Endothelial cell of umbilical vein (primary cell): Measurements from ENCODE around the gene NEK6. TPM values are rescaled to one million over a fixed set of nuclear protein-coding genes. Genes with fewer than 3 reads are reported as not detected.

Experiments
- BruUV-seq: library from RNA; stranded (reverse); fragments of 400-500 nt; replicated peaks from 2 replicates; lab custom pipeline; 2021; lab: Mats Ljungman, UMichigan
- CTCF ChIA-PET: fragments of 300-600, 350-600 bp; sonication (Branson Sonifier 250); formaldehyde crosslinking; loops from one replicate; lab custom pipeline; 2021; ENCODE audit warnings: antibody characterized with exemption, inconsistent platforms; lab: Charles Lee
- POLR2A ChIA-PET: fragments of 300-600, 350-600 bp; sonication (Branson Sonifier 250); formaldehyde crosslinking; loops from one replicate; lab custom pipeline; 2021; ENCODE audit warnings: antibody characterized with exemption, inconsistent platforms; lab: Charles Lee
- DNase-seq: peaks from one replicate; pipeline ENCODE4 v3.0.0-alpha.2; 2011; ENCODE audit warnings: low read depth, low spot score
- FAIRE-seq: peaks from 2 replicates; lab custom pipeline; 2011; peaks lifted over from hg19 to GRCh38; lab: Jason Lieb, UNC
- H2AFZ ChIP-seq: 2 replicates; pipeline ENCODE4 v1.6.0; 2012; ENCODE audit warnings: low read depth, low read length, control low read depth, inconsistent platforms
- H3K27ac ChIP-seq: 2 replicates; pipeline ENCODE4 v1.5.1; 2011; ENCODE audit warnings: low read depth, mild to moderate bottlenecking, control low read depth, low read length, moderate library complexity; ENCODE audit not compliant: insufficient read depth
- H3K27me3 ChIP-seq, 2 experiments: 2 replicates each; pipeline versions ENCODE4 v1.6.0 to v1.6.1; 2011; ENCODE audit warnings: low read length in 2 of 2, mixed read lengths in 1 of 2; ENCODE audit not compliant: control insufficient read depth in 2 of 2, insufficient read depth in 2 of 2
- H3K36me3 ChIP-seq, 2 experiments: 2 replicates in 1 of 2; 3 replicates in 1 of 2; pipeline ENCODE4 v1.5.1; 2011; ENCODE audit warnings: low read length in 2 of 2, mild to moderate bottlenecking in 1 of 2, moderate library complexity in 1 of 2; ENCODE audit not compliant: control insufficient read depth in 2 of 2, insufficient read depth in 2 of 2; ENCODE audit errors: extremely low read depth in 1 of 2
- H3K4me1 ChIP-seq: 3 replicates; pipeline ENCODE4 v1.5.1; 2011; ENCODE audit warnings: mild to moderate bottlenecking, low read length; ENCODE audit not compliant: control insufficient read depth, insufficient read depth; ENCODE audit errors: extremely low read depth
- H3K4me2 ChIP-seq: 2 replicates; pipeline ENCODE4 v1.6.1; 2011; ENCODE audit warnings: low read length, control low read depth, mixed read lengths; ENCODE audit not compliant: insufficient read depth
- H3K4me3 ChIP-seq, 3 experiments: fragments of 200-600 bp in 1 of 3; sonication (generic), shearing (Covaris generic) in 1 of 3; replicated peaks in 1 of 3; 2 replicates each; pipeline ENCODE4 v1.5.1; 2011 to 2016; ENCODE audit warnings: control low read depth in 3 of 3, low read length in 3 of 3, mild to moderate bottlenecking in 2 of 3, inconsistent platforms in 1 of 3, low read depth in 1 of 3, moderate library complexity in 1 of 3; ENCODE audit not compliant: insufficient read depth in 1 of 3
- H3K79me2 ChIP-seq: 2 replicates; pipeline ENCODE4 v1.6.0; 2012; ENCODE audit warnings: low read length, inconsistent platforms; ENCODE audit not compliant: control insufficient read depth, insufficient read depth
- H3K9ac ChIP-seq: replicated peaks from 2 replicates; pipeline ENCODE3; 2011; ENCODE audit warnings: low read length, control low read depth; ENCODE audit not compliant: insufficient read depth; ENCODE audit errors: extremely low read depth
- H3K9me1 ChIP-seq: replicated peaks from 3 replicates; pipeline ENCODE4 v1.6.0; 2011; ENCODE audit warnings: mild to moderate bottlenecking, low read length; ENCODE audit not compliant: control insufficient read depth, insufficient read depth; ENCODE audit errors: extremely low read depth
- H3K9me3 ChIP-seq: replicated peaks from 2 replicates; pipeline ENCODE4 v1.5.1; 2012; ENCODE audit warnings: low read length, inconsistent platforms; ENCODE audit not compliant: control insufficient read depth, insufficient read depth
- H4K20me1 ChIP-seq: replicated peaks from 2 replicates; pipeline ENCODE3; 2011; ENCODE audit warnings: mild to moderate bottlenecking, low read length; ENCODE audit not compliant: control insufficient read depth, insufficient read depth; ENCODE audit errors: extremely low read depth
- EZH2 ChIP-seq: IDR thresholded peaks from 2 replicates; pipeline ENCODE4 v1.6.1; 2012; ENCODE audit warnings: borderline replicate concordance, low read depth, mild to moderate bottlenecking, moderate library complexity, low read length, inconsistent platforms; ENCODE audit not compliant: severe bottlenecking
- FOS ChIP-seq: IDR thresholded peaks from 2 replicates; pipeline ENCODE4 v1.6.1; 2011; ENCODE audit warnings: mild to moderate bottlenecking, low read length, moderate library complexity, borderline replicate concordance; ENCODE audit not compliant: insufficient read depth
- GATA2 ChIP-seq: IDR thresholded peaks from 2 replicates; pipeline ENCODE4 v1.7.0; 2011; ENCODE audit warnings: low read depth, mild to moderate bottlenecking, moderate library complexity, mixed read lengths, low read length; ENCODE audit not compliant: insufficient read length, insufficient read depth
- JUN ChIP-seq: IDR thresholded peaks from 2 replicates; pipeline ENCODE4 v1.6.1; 2011; ENCODE audit warnings: borderline replicate concordance, low read depth; ENCODE audit not compliant: insufficient read length, insufficient read depth
- MYC ChIP-seq: IDR thresholded peaks from one replicate; pipeline ENCODE4 v1.6.1; 2011; ENCODE audit warnings: mild to moderate bottlenecking, low read depth, low read length
- POLR2A ChIP-seq: IDR thresholded peaks from 2 replicates; pipeline ENCODE4 v1.6.1; 2012; ENCODE audit warnings: low read depth, mild to moderate bottlenecking, control low read depth, low read length
- POLR2AphosphoS5 ChIP-seq: IDR thresholded peaks from 2 replicates; pipeline ENCODE4 v1.6.1; 2012; ENCODE audit warnings: low read depth, mild to moderate bottlenecking, control low read depth, low read length, moderate library complexity; ENCODE audit not compliant: insufficient read depth
- dilution Hi-C: fragments of 300-500 bp; cut with MboI; formaldehyde crosslinking; loops from one replicate; pipeline ENCODE4 v1.15.0; 2019; ENCODE audit warnings: low sequenced_read_pairs; ENCODE audit not compliant: extremely low pct_ligation_motif_present
- intact Hi-C: fragments of 100-400 bp; cut with micrococcal nuclease; formaldehyde crosslinking; loops from one replicate; pipeline ENCODE4 v1.10.0; 2022
- polyA plus RNA-seq, 4 experiments: library from polyadenylated mRNA; depleted of rRNA in 3 of 4; stranded (reverse) in 3 of 4; unstranded in 1 of 4; fragments of >200 nt; gene quantifications; 2 replicates each; pipeline versions ENCODE4 v1.2.1 to v1.2.3, GENCODE V29; 2011 to 2012; ENCODE audit warnings: missing spikeins in 1 of 4
- total RNA-seq: library from RNA; stranded (reverse); gene quantifications from 2 replicates; pipeline ENCODE4 v1.2.3, GENCODE V29; 2021
- TF ChIP-seq, protein P1 (sequence below): IDR thresholded peaks from 2 replicates; pipeline ENCODE4 v1.6.1; 2011; ENCODE audit not compliant: insufficient read depth, insufficient read length
- TF ChIP-seq, protein P2 (sequence below), 2 donors: IDR thresholded peaks; 1 replicate in 1 of 2; 2 replicates in 1 of 2; pipeline ENCODE4 v1.5.1; 2011; ENCODE audit warnings: low read length in 2 of 2, mild to moderate bottlenecking in 2 of 2, moderate library complexity in 2 of 2, control low read depth in 1 of 2, inconsistent platforms in 1 of 2, low read depth in 1 of 2; ENCODE audit not compliant: insufficient read depth in 1 of 2; ENCODE audit errors: extremely low read depth in 1 of 2

NEK6 gene
- total and polyA plus RNA-seq, 2 donors (not counting 3 experiments of a cell fraction or from before 2014, with no cell fraction given): 64.3 to 67.1 TPM

DNA sequence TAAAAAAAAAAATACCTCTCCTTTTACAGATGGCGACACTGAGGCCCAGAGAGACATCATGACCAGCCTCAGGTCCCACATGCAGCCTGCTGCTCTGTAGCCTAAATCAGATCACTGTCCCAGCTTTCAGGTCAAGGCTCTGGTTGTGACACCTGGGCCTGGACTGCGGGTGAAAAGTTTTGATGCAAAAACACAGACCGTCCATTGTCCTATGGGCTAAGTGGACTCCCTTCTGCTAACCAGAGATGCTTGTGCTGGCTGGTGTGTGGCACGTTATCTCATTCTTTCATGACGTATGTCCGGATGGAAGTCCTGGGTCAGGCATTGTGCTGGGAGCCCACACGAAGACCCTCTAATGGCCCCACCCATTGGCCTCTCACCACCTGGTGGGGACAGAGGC, 7.8 kb downstream of the NEK6 start:
- H3K79me2 ChIP-seq: peaks cover 92% of the 10 kb centered on the region
- no peaks in the 10 kb centered on the region for H3K9me3 ChIP-seq
- no peaks in the 10 kb centered on the region for H3K9me1 ChIP-seq
- H3K36me3 ChIP-seq: no peaks in the 10 kb centered on the region
- H3K4me2 ChIP-seq: no peak overlapping the region
- CTCF ChIA-PET: interaction anchor here (1.1 to 1.7 kb wide), 2 partner anchors 132 kb away, joined by 4 to 6 read pairs; no protein-coding TSS in a partner anchor
- no peak overlapping the region for H3K4me3 ChIP-seq
- no peaks in the 10 kb centered on the region for H3K27me3 ChIP-seq
- peak overlapping the region; percentile 87 for H3K27ac ChIP-seq
- DNase-seq: no peak
- no peak for FAIRE-seq
- H4K20me1 ChIP-seq: no peaks in the 10 kb centered on the region
- POLR2A ChIA-PET: interaction anchor here (1.1 kb wide), 1 partner anchor 16 kb away, joined by 4 read pairs; no protein-coding TSS in a partner anchor
- no peak for TF ChIP-seq MYC
- no peak for TF ChIP-seq GATA2
- TF ChIP-seq, protein P1, sequence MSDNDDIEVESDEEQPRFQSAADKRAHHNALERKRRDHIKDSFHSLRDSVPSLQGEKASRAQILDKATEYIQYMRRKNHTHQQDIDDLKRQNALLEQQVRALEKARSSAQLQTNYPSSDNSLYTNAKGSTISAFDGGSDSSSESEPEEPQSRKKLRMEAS: no peak
- no peak for TF ChIP-seq EZH2
- no peak for TF ChIP-seq POLR2AphosphoS5
- TF ChIP-seq, protein P2, sequence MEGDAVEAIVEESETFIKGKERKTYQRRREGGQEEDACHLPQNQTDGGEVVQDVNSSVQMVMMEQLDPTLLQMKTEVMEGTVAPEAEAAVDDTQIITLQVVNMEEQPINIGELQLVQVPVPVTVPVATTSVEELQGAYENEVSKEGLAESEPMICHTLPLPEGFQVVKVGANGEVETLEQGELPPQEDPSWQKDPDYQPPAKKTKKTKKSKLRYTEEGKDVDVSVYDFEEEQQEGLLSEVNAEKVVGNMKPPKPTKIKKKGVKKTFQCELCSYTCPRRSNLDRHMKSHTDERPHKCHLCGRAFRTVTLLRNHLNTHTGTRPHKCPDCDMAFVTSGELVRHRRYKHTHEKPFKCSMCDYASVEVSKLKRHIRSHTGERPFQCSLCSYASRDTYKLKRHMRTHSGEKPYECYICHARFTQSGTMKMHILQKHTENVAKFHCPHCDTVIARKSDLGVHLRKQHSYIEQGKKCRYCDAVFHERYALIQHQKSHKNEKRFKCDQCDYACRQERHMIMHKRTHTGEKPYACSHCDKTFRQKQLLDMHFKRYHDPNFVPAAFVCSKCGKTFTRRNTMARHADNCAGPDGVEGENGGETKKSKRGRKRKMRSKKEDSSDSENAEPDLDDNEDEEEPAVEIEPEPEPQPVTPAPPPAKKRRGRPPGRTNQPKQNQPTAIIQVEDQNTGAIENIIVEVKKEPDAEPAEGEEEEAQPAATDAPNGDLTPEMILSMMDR (IDR thresholded peaks at IDR 0.05; ENCODE audit: extremely low read depth in 1 of 2, insufficient read depth in 1 of 2, low read depth in 1 of 2, low read length in 2 of 2): no peak
- TF ChIP-seq POLR2A: no peak
- no peak for TF ChIP-seq JUN
- TF ChIP-seq FOS: no peak
- no peak overlapping the region for H2AFZ ChIP-seq
- H3K9ac ChIP-seq: peak overlapping the region; percentile 88
- intact Hi-C loops: no loop called here
- BruUV-seq: no TSS peak
- H3K4me1 ChIP-seq: peaks cover 81% of the 10 kb centered on the region
- dilution Hi-C loops: no loop called here
